Activated CD8-positive, alpha-beta memory T cell treated with anti-CD3 and anti-CD28 coated beads, Interleukin-2, amount 50 U/mL, for 1 hour (primary cell): ENCODE results near the gene C2orf81.
"Not testable (repeated sequence)": the region's sequence is repeated elsewhere in the genome, so short reads cannot be mapped to it uniquely, and the experiment has no call there.

Source experiments
- DNase-seq: peaks from one replicate; pipeline ENCODE4 v3.0.0-alpha.2; 2020; ENCODE audit errors: extremely low read depth

C2orf81 gene

GRCh38 chr2:74423231-74424095, 2.0 kb upstream of the C2orf81 start:
- DNase-seq = no peak

DNA sequence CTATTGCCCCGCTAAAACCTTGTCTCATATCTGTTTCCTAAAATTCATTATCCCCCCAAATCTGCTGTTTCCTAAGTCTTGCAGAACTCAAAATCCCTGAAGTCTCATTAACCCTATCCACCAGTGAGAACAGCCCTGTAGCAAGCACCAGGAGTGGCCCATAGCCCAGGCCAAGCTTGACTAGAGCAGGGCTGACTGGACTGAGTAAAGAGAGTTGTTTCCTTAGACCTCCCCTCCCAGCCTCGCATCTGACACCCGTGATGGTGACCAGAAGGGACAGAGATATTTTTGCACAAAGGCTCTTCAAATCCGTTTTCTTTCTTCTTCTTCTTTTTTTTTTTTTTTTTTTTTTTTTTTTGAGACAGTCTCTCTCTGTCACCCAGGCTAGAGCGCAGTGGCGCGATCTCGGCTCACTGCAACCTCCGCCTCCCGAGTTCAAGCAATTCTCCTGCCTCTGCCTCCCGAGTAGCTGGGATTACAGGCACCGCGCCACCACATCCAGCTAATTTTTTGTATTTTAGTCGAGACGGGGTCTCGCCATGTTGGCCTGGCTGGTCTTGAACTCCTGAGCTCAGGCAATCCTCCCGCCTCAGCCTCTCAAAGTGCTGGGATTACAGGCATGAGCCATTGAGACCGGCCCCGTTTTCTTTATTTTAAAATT, 846 bp downstream of the C2orf81 start:
- not testable (repeated sequence) for DNase-seq

GRCh38 chr2:74420006-74420405, 1.4 kb downstream of the C2orf81 start:
- DNase-seq = no peak

- no peak for DNase-seq
These were observed 2.1 kb downstream of the C2orf81 start for GRCh38 chr2:74419345-74419744.

GRCh38 chr2:74418312-74418711, 3.1 kb downstream of the C2orf81 start:
- no peak for DNase-seq

GRCh38 chr2:74417763-74418162, 3.7 kb downstream of the C2orf81 start:
- no peak for DNase-seq

DNA sequence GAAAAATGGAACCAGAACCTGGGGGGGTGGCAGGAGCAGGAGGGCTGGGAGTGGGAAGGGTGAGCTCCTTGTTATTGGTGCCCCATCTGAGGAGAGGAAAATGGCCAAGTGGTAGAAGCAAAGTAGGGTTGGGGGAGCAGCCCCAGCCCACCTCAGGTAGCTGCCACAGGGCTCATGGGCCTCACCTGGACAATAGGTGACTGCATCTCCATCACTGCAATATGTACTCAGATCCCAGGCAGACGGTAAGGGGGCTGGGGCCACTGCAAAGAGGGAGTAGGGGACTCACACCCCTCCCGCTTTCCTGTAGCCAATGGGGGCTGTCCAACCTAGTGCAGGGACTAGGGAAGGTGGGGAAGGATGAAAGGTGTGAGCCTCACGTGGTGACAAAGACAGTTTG, 4.2 kb downstream of the C2orf81 start:
- DNase-seq = no peak

DNA sequence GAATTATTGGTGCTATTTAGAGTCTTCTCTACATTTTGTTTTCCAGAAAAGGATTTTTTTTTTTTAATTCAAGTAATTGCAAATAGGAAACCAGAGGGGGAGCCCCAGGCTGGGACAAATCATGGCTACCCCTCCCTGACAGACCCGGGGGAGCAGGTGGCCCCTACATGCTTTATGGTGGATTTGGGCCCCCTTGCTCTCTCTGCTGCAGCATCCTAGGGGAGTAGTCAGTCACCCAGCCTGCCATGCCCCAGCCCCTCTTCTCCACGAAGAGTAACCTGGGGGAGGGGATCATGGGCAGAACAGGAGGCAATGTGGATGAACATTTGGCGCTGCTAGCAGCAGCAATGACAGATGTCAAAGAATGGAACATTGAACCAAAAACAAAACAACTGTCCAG, 4.6 kb downstream of the C2orf81 start:
- no peak for DNase-seq

GRCh38 chr2:74415762-74416395, 5.5 kb downstream of the C2orf81 start:
- DNase-seq = no peak

- DNase-seq = no peak
These were observed 6.3 kb downstream of the C2orf81 start for GRCh38 chr2:74414881-74415761.

DNA sequence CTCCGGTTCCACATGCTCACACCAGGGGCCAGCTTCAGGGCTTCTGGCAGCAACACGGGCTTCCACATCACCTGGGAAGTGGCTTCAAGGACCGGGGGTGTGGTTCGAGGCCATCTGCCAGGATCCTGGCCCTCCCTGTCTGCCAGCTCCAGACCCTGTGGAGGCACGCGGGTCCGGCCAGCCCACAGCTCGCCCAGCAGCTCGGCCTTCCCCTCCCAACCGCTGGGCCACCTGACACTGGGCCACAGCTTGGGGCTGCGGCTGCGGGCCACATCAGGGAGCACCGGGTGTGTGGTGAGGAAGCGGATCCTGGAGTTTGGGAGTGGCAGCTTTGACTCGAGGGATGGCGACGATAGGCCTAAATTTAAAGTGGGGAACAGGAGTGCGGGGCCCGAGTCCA, 7.0 kb downstream of the C2orf81 start:
- no peak for DNase-seq

GRCh38 chr2:74413001-74413698, 8.3 kb downstream of the C2orf81 start:
- no peak for DNase-seq

- DNase-seq = no peak
These were observed 13.7 kb downstream of the C2orf81 start for GRCh38 chr2:74407682-74408081.

DNA sequence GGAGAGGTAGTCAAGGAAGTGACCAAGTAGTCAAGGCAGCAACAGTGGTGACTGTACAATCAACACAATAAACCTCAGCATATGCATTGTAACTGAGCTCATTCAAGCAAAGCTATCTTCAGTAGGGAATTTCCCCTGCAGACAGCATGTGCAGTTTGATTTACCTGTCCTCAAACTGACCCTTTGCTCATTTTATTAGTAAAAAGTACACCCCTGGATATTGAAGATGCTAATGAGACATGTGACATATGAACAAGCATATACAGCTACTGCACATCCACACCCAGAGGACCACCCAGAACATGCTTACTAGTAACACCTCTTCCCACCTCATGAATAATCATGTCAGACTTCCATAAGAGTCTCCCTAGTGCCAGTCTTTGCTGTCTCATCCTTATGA, 15.4 kb downstream of the C2orf81 start:
- DNase-seq = no peak

GRCh38 chr2:74401891-74402290, 19.5 kb downstream of the C2orf81 start:
- DNase-seq = no peak

DNA sequence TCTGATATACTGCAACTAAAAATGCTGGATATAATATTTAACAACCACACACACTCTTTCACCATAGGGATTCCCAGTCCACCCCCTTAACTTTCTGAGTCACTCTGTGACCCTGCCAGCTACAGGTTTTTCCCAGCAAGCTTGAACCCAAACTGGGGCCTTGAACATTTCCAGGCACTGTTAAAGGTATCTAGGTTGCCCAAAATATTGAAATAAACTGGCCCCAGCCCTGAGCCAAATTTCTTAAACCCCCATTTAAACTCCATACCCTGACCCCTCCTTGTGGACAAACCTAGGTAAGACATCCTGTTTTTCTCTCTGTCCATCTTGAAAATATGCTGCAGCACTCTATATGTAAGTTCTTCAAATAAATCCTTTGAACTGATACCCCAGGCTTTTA, 21.6 kb downstream of the C2orf81 start:
- DNase-seq = no peak

DNA sequence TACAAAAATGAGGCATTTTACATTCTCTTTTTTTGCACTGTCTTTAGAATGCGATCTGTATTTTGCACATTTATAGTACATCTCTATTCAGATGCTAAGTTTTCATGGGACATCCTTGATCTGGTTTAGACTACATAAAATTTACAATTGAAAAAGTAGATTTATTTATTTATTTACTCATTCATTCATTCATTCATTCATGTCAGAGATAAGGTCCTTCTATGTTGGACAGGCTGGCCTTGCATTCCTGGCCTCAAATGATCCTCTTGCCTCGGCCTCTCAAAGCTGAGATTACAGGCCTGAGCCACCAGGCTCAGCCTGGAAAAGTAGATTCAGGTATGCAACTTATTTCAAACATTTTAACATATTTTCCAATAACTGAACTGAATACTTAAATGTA, 25.3 kb downstream of the C2orf81 start:
- no peak for DNase-seq

DNA sequence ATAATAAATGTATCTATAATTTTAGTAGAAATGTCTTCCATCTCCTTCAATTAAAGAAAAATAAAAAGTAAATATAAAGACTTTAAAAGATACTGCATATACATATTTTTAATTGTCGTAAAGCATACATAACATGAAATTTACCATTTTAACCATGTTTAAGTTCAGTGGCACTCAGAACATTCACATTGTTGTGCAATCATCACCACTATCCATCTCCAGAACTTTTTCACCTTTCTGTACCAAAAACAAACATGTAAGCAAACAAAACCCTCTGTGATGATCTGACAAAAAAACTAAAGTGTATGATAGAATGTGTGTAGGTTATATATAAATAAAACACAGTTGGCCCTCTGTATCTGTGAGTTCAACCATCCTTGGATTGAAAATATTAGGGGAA, 27.9 kb downstream of the C2orf81 start:
- no peak for DNase-seq

GRCh38 chr2:74392449-74392743, 29.0 kb downstream of the C2orf81 start:
- DNase-seq = no peak

- peak; percentile 89 for DNase-seq
These were observed 29.6 kb downstream of the C2orf81 start for GRCh38 chr2:74391580-74392448.

- DNase-seq = no peak
These were observed 30.2 kb downstream of the C2orf81 start for GRCh38 chr2:74391209-74391579.
